ENCODE data around the gene R3HCC1L.
A peak's percentile ranks its signal among the peaks of the same experiment; 100 is the strongest.

Gene R3HCC1L

GRCh38 chr10:98257961-98258360 is 123.5 kb downstream of the R3HCC1L start:
- DNase-seq = no peak

DNA sequence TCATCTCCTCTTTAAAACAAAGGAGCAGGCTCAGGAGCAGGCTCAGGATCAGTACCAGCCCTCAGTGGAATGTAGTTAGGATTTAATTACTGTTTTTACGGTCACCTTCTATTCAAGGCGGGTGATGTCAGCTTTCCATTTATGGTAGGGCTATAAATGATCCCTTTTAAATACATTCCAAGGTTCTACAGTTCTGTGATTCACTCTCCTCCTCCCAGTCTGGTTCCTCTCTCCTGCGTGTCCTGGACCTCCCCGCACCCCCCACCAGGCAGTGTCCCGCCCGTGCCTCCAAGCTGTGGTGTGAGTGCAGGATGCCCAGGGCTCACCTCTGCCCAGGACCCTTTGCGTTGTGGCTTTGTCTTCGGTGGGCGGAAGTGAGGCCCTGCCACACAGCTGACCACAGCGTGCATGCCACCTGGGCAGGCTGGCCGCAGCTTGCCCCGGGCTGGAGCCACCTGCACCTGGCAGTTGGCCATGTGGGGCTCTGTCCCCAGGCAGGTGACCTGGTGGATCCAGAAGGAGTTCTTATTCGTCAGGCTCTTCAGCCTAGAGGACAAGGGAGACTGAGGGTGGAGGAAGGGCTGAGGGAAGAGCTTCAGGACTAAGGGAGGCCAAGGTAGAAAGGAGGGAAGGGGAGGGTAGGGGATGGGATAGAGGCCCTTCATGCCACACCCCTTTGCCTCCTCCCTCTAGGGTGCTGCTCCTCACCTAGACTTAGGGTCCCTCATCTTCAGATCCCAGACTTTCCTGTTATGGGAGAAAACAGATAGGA is 124.4 kb downstream of the R3HCC1L start:
- no peak for DNase-seq

GRCh38 chr10:98259606-98260315 is 125.3 kb downstream of the R3HCC1L start:
- peak in 15 of 56 donors; percentile 13 to 55 (median 34) for DNase-seq

- DNase-seq = no peak
These were observed 125.9 kb downstream of the R3HCC1L start for GRCh38 chr10:98260350-98260749.

- DNase-seq = no peak
These were observed 126.3 kb downstream of the R3HCC1L start for GRCh38 chr10:98260752-98261151.

GRCh38 chr10:98261436-98262277 is 127.2 kb downstream of the R3HCC1L start:
- no peak for DNase-seq

DNA sequence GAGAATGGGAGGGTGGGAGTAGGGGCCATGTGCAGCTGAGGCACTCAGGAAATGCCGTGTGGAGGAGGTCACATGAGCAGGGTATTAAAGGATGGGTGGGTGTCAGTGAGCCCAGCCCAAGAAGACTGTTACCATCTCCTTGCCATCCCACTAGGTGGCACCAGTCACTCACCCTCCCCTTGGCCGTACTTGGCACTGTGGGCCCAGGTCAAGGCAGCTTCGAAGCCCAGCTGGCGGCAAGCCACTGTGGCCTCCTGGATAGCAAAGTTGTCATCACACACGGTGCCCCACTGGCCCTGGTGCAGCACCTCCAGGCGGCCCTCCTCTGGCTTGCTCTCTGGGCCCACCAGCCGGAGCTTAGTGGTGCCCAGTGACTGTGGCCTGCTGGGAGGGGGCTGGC is 128.1 kb downstream of the R3HCC1L start:
- peak in 1 of 56 donors; percentile 26 for DNase-seq

- no peak for DNase-seq
These were observed 128.6 kb downstream of the R3HCC1L start for GRCh38 chr10:98263088-98263487.

DNA sequence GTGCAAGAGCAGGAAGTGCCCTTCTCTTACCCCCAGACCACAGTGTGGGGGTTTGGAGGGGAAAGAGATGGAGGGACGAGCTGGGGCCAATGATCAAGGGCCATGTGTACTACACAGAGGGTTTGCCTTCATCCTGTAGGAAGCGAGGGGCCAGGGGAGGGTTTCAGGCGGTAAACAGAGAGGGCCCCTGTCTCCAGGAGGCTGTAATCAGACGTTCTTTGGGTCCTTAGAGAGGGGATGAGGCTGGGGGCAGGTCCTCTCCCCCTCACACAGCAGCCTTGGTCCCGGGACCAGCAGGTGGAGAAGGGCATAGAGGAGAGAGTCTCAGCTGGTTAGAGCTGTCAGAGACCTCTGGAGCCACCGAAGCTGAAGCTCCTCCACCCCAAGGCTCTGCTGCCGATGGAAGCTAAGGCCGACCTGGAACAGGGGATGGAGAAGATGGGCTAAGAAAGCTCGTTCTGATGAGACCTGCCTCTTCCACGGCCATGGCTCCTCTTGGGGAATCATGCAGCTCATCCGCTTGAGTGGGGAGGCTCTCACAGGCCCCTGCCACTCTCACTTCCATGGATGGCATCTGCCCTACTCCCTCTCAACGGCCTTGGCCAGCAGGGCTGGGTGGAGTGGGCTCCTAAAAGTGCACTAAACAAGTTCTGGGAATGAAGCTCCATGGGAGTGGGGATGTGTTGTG is 130.1 kb downstream of the R3HCC1L start:
- DNase-seq = no peak

DNA sequence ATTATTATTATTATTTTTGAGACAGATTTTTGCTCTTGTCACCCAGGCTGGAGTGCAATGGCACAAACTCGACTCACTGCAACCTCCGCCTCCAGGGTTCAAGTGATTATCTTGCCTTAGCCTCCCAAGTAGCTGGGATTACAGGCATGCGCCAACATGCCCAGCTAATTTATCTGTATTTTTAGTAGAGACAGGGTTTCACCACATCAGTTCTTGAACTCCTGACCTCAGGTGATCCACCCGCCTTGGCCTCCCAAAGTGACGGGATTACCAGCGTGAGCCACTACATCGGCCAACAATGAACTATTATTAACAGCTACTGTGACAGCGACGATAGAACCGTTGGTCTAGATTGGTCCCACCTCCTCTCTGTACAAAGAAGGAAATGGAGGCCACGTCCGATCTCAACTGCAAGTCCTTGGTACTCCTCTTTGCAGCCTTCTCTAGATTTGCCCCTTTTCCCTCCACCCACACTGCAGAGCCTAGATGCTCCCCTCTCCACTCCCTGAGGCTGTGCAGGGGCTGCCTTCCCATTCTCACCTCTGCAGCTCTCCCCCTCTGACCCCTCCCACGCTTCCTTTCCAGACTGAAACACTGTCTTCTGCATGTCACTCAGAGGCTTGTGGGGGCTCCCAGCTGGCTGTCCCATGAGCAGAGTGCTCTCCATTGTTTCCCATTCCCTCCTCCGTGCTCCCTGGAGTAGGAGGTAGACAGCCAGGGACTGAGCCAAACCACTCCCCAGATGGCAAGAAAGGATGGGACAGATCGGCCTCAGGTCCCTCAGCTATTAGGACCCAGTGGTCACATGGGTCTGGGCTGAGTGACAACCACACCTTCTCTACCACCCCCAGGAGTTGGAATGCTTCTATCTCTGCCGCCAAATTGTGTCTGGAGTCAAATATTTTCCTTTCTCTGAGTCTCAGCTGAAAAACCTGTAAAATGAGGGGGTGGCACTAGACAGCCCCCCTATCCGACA is 131.2 kb downstream of the R3HCC1L start:
- no peak for DNase-seq

GRCh38 chr10:98266647-98267046 is 132.2 kb downstream of the R3HCC1L start:
- DNase-seq = no peak

- no peak for DNase-seq
These were observed 132.8 kb downstream of the R3HCC1L start for GRCh38 chr10:98267069-98267893.

DNA sequence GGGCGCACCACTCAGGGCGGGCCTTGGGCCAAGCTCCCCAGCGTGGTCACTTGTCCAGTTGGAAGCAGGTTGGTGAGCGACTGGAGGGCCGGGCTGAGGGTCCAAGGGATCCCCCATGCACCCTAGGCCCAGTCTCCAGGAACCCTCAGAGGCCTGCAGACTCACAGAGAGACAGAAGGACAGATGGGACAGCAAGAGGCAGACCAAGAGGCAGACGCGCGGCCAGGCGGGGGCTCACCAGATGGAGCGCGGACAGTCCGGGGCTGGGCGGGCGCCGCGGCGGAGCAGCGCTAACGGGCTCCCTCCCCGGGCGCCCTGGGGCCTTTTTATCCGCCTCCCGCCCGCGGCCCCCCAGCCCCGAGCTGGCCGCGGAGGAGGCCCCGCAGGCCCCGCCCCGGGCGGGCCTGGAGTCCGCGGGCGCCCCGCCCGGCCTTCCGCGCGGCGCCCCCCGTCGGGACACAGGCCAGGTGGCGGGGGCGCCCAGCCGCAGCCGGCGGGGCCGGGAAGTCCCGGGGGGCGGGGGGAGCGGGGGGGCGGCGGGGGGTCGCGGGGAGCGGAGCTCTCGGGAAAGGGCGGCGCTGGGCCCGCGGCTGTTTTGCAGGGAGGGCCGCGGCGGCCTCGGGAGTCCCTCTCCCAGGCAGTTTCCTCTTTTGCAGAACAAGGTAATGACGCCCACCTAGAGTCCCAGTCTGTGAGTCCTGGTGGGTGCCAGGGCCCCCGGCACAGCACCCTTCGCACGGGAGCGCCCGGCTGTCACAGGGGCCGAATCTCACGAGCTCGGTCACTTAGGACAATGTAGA is 133.6 kb downstream of the R3HCC1L start, which contains the start of gene LOXL4:
Gene LOXL4, minus strand, starts transcription at position 301 of the 800 bp plus-strand sequence. CDS start 5,175 bp downstream, outside the sequence.
- peak in 1 of 56 donors; percentile 51 for DNase-seq

- no peak for DNase-seq
These were observed 134.4 kb downstream of the R3HCC1L start for GRCh38 chr10:98268694-98269431.

DNA sequence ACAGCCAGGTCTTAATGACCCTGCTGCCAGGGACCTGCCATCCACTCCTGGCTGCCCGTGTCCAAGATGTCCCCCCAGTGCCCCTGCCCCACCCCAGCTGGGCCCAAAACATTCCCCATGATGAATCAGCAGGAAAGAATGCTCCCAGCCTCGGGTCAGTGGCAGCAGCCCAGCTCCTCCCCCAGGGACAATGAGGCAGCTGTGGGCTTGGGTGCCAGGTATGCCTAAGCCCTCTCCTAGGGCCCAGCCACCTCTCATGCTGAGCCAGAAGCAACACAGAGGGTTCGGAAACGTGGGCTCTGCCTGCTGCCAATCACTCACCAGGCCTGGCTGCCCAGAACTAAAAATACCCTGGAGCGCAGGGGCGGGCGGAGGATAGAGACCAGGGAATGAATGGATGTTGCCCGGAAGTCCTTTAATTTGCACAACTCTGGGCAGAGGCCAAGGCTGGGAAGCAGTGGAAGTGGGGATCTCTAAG is 135.0 kb downstream of the R3HCC1L start:
- DNase-seq = peak in 5 of 56 donors; percentile 17 to 53 (median 26)

DNA sequence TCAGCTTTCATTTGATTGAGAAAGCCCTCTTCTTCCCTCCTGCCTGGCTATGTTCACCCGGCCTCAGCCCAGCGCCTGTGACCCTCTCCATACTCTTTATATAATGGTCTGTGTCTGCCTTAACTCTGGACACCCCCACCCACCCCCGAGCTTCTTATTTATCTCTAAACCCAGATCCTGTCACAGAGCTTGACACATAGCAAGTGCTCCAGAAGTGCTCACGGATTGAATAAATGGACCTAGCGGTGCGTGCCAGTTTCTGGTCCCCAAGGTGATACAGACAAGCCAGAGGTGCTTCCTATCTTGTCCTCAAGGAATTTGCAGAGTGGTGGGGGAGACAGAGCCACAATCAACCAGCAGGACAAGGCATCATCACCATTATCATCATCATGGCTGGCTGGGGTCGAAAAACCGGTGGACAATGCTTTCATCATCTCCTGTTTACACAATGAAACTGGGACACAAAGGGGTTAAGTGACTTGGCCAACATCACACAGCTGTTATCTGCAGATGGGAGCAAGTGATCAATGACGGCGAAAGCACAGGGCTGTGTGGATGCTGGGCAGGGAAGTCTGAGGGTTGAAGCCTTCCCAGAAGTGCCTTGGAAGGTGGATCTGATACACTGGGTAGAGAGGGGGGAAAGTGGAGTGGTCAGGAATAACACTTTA is 135.8 kb downstream of the R3HCC1L start:
- DNase-seq = no peak

DNA sequence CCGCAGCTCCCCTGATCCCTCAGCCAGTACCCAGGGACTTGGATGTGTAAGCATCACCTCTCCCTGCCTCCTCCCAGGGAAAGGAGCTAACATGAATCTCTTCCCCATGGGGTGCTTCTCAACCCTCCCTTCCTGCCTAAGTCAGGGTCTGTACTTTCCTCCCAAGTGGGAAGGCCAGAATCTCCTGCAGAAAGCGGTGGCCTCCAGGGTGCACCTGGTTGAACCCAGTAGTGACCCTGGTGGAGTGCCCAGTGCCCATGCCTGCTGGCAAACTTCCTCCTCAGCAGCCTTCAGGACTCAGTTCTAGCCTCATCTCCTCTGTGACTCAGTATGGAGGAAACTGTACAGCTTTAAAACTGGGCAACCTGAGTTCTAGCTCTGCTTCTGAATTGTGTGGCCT is 136.3 kb downstream of the R3HCC1L start:
- no peak for DNase-seq
